CD4-positive, CD25-positive, alpha-beta regulatory T cell (primary cell): ENCODE results near the gene TRIM26. TPM values are rescaled to one million over a fixed set of nuclear protein-coding genes. Genes with fewer than 3 reads are reported as not detected.

Experiments used
- ATAC-seq, 2 donors: fragments of 150-1000 bp; cut with Tn5 transposase; one replicate each; pipeline ENCODE4 v1.10.0; 2021; ENCODE audit warnings: low read depth in 2 of 2, moderate number of reproducible peaks in 2 of 2, moderate library complexity in 1 of 2
- DNase-seq, 3 donors: peaks; one replicate each; pipeline versions ENCODE4 v3.0.0 to v3.0.0-alpha.2; 2012 to 2022; ENCODE audit warnings: mixed read lengths in 1 of 3
- H3K27ac ChIP-seq: one replicate; pipeline ENCODE4 v1.7.0; 2013; ENCODE audit warnings: mild to moderate bottlenecking, low read length; ENCODE audit not compliant: insufficient read depth, poor library complexity, severe bottlenecking
- H3K27me3 ChIP-seq: one replicate; pipeline ENCODE4 v1.7.0; 2013; ENCODE audit warnings: low read length; ENCODE audit not compliant: control insufficient read depth, insufficient read depth
- H3K36me3 ChIP-seq: one replicate; pipeline ENCODE4 v1.7.0; 2013; ENCODE audit warnings: mild to moderate bottlenecking, low read length, moderate library complexity; ENCODE audit not compliant: control insufficient read depth, insufficient read depth
- H3K4me1 ChIP-seq: 2 replicates; pipeline ENCODE4 v1.7.0; 2013; ENCODE audit warnings: mild to moderate bottlenecking, low read length; ENCODE audit not compliant: insufficient read depth, control insufficient read depth, poor library complexity, severe bottlenecking
- H3K4me3 ChIP-seq: one replicate; pipeline ENCODE4 v1.7.0; 2013; ENCODE audit warnings: low read depth, mild to moderate bottlenecking, low read length, moderate library complexity
- H3K9me3 ChIP-seq, 2 experiments: 1 replicate in 1 of 2; 2 replicates in 1 of 2; pipeline ENCODE4 v1.7.0; 2013; ENCODE audit warnings: low read length in 2 of 2, mild to moderate bottlenecking in 1 of 2, moderate library complexity in 1 of 2; ENCODE audit not compliant: control insufficient read depth in 2 of 2
- H3K27ac Mint-ChIP-seq, 3 donors: one replicate each; pipeline ENCODE4 v1.8.0; 2020 to 2022; ENCODE audit warnings: mild to moderate bottlenecking in 3 of 3, mixed read lengths in 3 of 3, moderate library complexity in 2 of 3
- H3K27me3 Mint-ChIP-seq: one replicate; pipeline ENCODE4 v1.8.0; 2022; ENCODE audit warnings: mild to moderate bottlenecking, mixed read lengths
- H3K36me3 Mint-ChIP-seq: one replicate; pipeline ENCODE4 v1.8.0; 2020; ENCODE audit warnings: mixed read lengths
- H3K4me1 Mint-ChIP-seq, 4 donors: one replicate each; pipeline ENCODE4 v1.8.0; 2020 to 2022; ENCODE audit warnings: mixed read lengths in 4 of 4, mild to moderate bottlenecking in 1 of 4
- H3K4me3 Mint-ChIP-seq, 4 donors: one replicate each; pipeline ENCODE4 v1.8.0; 2020 to 2022; ENCODE audit warnings: mild to moderate bottlenecking in 4 of 4, mixed read lengths in 4 of 4, moderate library complexity in 3 of 4
- H3K9me3 Mint-ChIP-seq, 7 donors: one replicate each; pipeline ENCODE4 v1.8.0; 2020 to 2022; ENCODE audit warnings: mixed read lengths in 7 of 7, mild to moderate bottlenecking in 3 of 7, moderate library complexity in 2 of 7
- polyA plus RNA-seq, 4 donors: library from polyadenylated mRNA; unstranded; fragments of 300-500 nt; fragmentation: Illumina TruSeq; gene quantifications; one replicate each; pipeline ENCODE4 v1.2.3, GENCODE V29; 2021
- total RNA-seq: library from RNA; stranded (reverse); gene quantifications from one replicate; pipeline ENCODE4 v1.2.3, GENCODE V29; 2022

Gene TRIM26
- total and polyA plus RNA-seq, 5 donors from 2014 or later = 43.3 to 75.1 (median 52.7) TPM

- peaks cover 0 to 6% (median 2%) of the 10 kb centered on the region in 4 donors for H3K4me1 Mint-ChIP-seq
- ATAC-seq = no peak
- H3K27me3 ChIP-seq = peaks cover 19% of the 10 kb centered on the region
- DNase-seq = no peak
- H3K27ac Mint-ChIP-seq = no peak overlapping the region
- H3K27ac ChIP-seq = no peak overlapping the region
- peaks cover 0 to 6% (median 0%) of the 10 kb centered on the region in 7 donors for H3K9me3 Mint-ChIP-seq
- no peak overlapping the region for H3K4me3 ChIP-seq
- no peak overlapping the region for H3K4me3 Mint-ChIP-seq
- H3K36me3 ChIP-seq = peaks cover 6% of the 10 kb centered on the region
- H3K9me3 ChIP-seq = peaks cover 12 to 13% of the 10 kb centered on the region in 2 experiments
- no peaks in the 10 kb centered on the region for H3K4me1 ChIP-seq
- peaks cover 5% of the 10 kb centered on the region for H3K36me3 Mint-ChIP-seq
- peaks cover 40% of the 10 kb centered on the region for H3K27me3 Mint-ChIP-seq
Measured at GRCh38 chr6:30180145-30180544, 33.1 kb downstream of the TRIM26 start.

- H3K9me3 ChIP-seq = peaks cover 12 to 13% of the 10 kb centered on the region in 2 experiments
- Mint-ChIP-seq H3K36me3 (no peaks in the 10 kb centered on the region), H3K27ac (no peak overlapping the region), H3K27me3 (peaks cover 53% of the 10 kb centered on the region), H3K4me3 (no peak overlapping the region), H3K9me3 (peaks cover 0 to 6% (median 0%) of the 10 kb centered on the region in 7 donors), H3K4me1 (peaks cover 0 to 6% (median 2%) of the 10 kb centered on the region in 4 donors)
- H3K4me1 ChIP-seq = no peaks in the 10 kb centered on the region
- no peaks in the 10 kb centered on the region for H3K36me3 ChIP-seq
- H3K27ac ChIP-seq = no peak overlapping the region
- no peak overlapping the region for H3K4me3 ChIP-seq
- H3K27me3 ChIP-seq = peaks cover 24% of the 10 kb centered on the region
- no peak for DNase-seq
- no peak for ATAC-seq
Measured at GRCh38 chr6:30178837-30179236, 34.4 kb downstream of the TRIM26 start.

DNA sequence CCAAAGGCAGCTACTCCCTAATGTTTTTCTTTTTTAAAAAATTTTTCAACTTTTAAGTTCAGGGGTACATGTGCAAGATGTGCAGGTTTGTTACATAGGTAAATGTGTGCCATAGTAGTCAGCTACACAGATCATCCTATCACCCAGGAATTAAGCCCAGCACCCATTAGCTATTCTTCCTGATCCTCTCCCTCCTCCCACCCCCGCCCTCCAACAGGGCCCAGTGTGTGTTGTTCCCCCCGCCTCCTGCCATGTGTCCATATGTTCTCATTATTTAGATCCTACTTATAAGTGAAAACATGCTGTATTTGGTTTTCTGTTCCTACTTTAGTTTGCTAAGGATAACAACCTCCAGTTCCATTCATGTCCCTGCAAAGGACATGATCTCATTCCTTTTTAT is 37.4 kb downstream of the TRIM26 start:
- peaks cover 78% of the 10 kb centered on the region for H3K27me3 Mint-ChIP-seq
- peaks cover 12 to 13% of the 10 kb centered on the region in 2 experiments for H3K9me3 ChIP-seq
- peaks cover 35% of the 10 kb centered on the region for H3K27me3 ChIP-seq
- peaks cover 0 to 6% (median 0%) of the 10 kb centered on the region in 7 donors for H3K9me3 Mint-ChIP-seq
- no peaks in the 10 kb centered on the region for H3K36me3 ChIP-seq
- no peak overlapping the region for H3K27ac Mint-ChIP-seq
- H3K36me3 Mint-ChIP-seq = no peaks in the 10 kb centered on the region
- DNase-seq = no peak
- no peak overlapping the region for H3K4me3 ChIP-seq
- ATAC-seq = no peak
- H3K4me1 ChIP-seq = peaks cover 7% of the 10 kb centered on the region
- no peak overlapping the region for H3K27ac ChIP-seq
- H3K4me3 Mint-ChIP-seq = no peak overlapping the region
- peaks cover 0 to 10% (median under 1%) of the 10 kb centered on the region in 4 donors for H3K4me1 Mint-ChIP-seq

DNA sequence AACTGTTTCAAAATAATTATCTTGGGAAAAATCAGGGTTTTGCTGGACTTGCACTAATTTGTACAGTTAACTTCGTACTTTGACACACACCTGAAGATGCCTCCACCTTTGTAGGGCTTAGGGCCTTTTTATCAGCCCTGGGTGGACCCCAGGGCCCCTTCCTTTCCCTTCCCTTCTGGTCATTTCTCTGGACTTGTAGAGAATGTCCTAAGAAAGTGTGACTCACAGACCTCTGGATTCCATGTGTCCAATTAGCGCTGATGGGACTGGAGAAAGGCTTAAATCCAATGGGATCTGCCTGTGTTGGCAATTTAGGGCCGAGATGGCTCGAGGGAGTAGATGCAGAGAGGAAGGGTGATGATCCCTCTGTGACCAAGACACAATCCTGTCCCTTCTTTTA is 40.5 kb downstream of the TRIM26 start:
- Mint-ChIP-seq H3K27me3 (peaks cover 80% of the 10 kb centered on the region), H3K9me3 (no peaks in the 10 kb centered on the region)

GRCh38 chr6:30171677-30172471 is 41.3 kb downstream of the TRIM26 start:
- Mint-ChIP-seq H3K4me1 (peaks cover 0 to 21% (median 13%) of the 10 kb centered on the region in 4 donors), H3K36me3 (no peaks in the 10 kb centered on the region), H3K27ac (no peak overlapping the region), H3K9me3 (no peaks in the 10 kb centered on the region), H3K4me3 (peak overlapping the region in 2 of 4 donors; percentile 33 to 34), H3K27me3 (peaks cover 72% of the 10 kb centered on the region)
- Histone ChIP-seq H3K27me3 (peaks cover 27% of the 10 kb centered on the region), H3K9me3 (no peaks in the 10 kb centered on the region), H3K36me3 (no peaks in the 10 kb centered on the region), H3K4me3 (no peak overlapping the region), H3K4me1 (peaks cover 11% of the 10 kb centered on the region), H3K27ac (no peak overlapping the region)
- no peak for DNase-seq
- peak in 1 of 2 donors; percentile 21 for ATAC-seq

More for the DNA sequence above, 40.5 kb downstream of the TRIM26 start:
- Histone ChIP-seq H3K27ac (no peak overlapping the region), H3K27me3 (peaks cover 32% of the 10 kb centered on the region), H3K4me3 (no peak overlapping the region), H3K36me3 (no peaks in the 10 kb centered on the region), H3K4me1 (peaks cover 7% of the 10 kb centered on the region), H3K9me3 (no peaks in the 10 kb centered on the region)
- Mint-ChIP-seq H3K27ac (no peak overlapping the region), H3K4me3 (peak overlapping the region in 1 of 4 donors; percentile 28), H3K4me1 (peaks cover 0 to 13% (median 7%) of the 10 kb centered on the region in 4 donors), H3K36me3 (no peaks in the 10 kb centered on the region)
- DNase-seq = no peak
- ATAC-seq = no peak

DNA sequence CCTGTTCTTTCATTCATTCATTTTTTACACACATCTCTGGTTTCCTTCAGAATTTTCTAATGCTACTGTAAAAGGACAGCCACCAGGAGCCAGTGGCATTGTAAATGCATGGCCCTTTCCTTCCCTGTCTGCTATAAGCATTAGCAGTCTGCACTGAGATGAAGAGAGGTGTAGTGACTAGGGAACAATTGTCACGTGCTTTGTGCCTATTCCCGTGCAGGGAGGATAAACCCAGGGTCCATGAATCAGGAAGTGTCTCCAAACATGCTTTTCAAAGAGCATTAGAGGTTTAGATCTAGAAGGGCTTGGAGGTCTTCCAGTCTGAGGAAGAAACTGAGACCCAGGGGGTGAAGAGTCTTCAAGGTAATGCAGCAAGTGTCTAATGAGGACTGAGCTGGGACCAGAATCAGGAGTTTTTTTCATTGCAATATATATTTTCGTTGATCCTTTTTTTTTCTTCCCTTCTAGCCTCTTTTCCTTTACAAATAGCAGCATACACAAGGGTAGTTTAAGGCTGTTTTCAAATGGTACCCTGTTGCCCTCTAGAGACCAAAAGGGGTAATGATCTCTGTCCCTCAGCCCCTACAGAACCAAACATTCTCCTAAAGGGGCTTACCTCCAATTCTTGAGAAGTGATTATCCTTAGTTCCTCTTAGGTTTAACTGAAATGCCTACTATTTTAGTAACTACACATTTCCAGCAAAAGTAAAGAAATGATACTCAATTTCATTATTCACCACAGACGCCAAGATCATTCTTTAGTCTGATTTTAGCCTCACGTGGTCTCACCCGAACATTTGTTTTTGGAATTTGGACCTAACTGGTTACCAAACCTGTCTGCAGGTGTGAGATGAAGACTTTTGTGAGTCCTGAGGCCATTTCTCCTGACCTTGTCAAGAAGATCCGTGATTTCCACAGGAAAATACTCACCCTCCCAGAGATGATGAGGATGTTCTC is 43.3 kb downstream of the TRIM26 start:
- DNase-seq (peak in 2 of 3 donors; percentile 40 to 62), ATAC-seq (peak; percentile 56 to 67)
- no peaks in the 10 kb centered on the region for H3K9me3 ChIP-seq
- no peak overlapping the region for H3K4me3 Mint-ChIP-seq
- H3K36me3 ChIP-seq = no peaks in the 10 kb centered on the region
- peaks cover 23% of the 10 kb centered on the region for H3K27me3 ChIP-seq
- H3K27me3 Mint-ChIP-seq = peaks cover 56% of the 10 kb centered on the region
- H3K4me1 Mint-ChIP-seq = peaks cover 2 to 24% (median 16%) of the 10 kb centered on the region in 4 donors
- no peak overlapping the region for H3K27ac Mint-ChIP-seq
- H3K36me3 Mint-ChIP-seq = no peaks in the 10 kb centered on the region
- no peak overlapping the region for H3K4me3 ChIP-seq
- no peak overlapping the region for H3K27ac ChIP-seq
- H3K4me1 ChIP-seq = peaks cover 11% of the 10 kb centered on the region
- H3K9me3 Mint-ChIP-seq = no peaks in the 10 kb centered on the region

- Mint-ChIP-seq H3K4me1 (peaks cover 7 to 30% (median 16%) of the 10 kb centered on the region in 4 donors), H3K4me3 (no peak overlapping the region), H3K27ac (peak overlapping the region in 1 of 3 donors; percentile 13), H3K9me3 (no peaks in the 10 kb centered on the region), H3K36me3 (no peaks in the 10 kb centered on the region), H3K27me3 (peaks cover 48% of the 10 kb centered on the region)
- DNase-seq (no peak), ATAC-seq (no peak)
- Histone ChIP-seq H3K27me3 (peaks cover 22% of the 10 kb centered on the region), H3K9me3 (no peaks in the 10 kb centered on the region), H3K4me3 (no peak overlapping the region), H3K27ac (no peak overlapping the region), H3K4me1 (peaks cover 11% of the 10 kb centered on the region), H3K36me3 (no peaks in the 10 kb centered on the region)
Measured at GRCh38 chr6:30168741-30169140, 44.5 kb downstream of the TRIM26 start.
